Ovary (tissue), 9 donors: Measurements from ENCODE around the gene GRXCR2. TPM values are rescaled to one million over a fixed set of nuclear protein-coding genes. Genes with fewer than 3 reads are reported as not detected.

ENCODE experiments used
- DNase-seq, 5 donors: peaks; one replicate each; pipeline ENCODE4 v3.0.0-alpha.2; 2019 to 2020
- H3K27ac ChIP-seq, 2 donors: fragments of 200-600 bp; one replicate each; pipeline versions ENCODE4 v1.5.1 to v1.8.0; 2019 to 2022
- H3K27me3 ChIP-seq: fragments of 200-600 bp; one replicate; pipeline ENCODE4 v1.8.0; 2022
- H3K36me3 ChIP-seq: fragments of 200-600 bp; sonication (generic); one replicate; pipeline ENCODE4 v1.5.1; 2019
- H3K4me1 ChIP-seq: one replicate; pipeline ENCODE4 v1.8.1; 2013; ENCODE audit warnings: mild to moderate bottlenecking, moderate library complexity; ENCODE audit not compliant: insufficient read depth
- H3K4me3 ChIP-seq: fragments of 200-600 bp; sonication (generic); one replicate; pipeline ENCODE4 v1.5.1; 2017
- H3K9me3 ChIP-seq, 2 donors: fragments of 200-600 bp in 1 of 2; sonication (generic) in 1 of 2; one replicate each; pipeline versions ENCODE4 v1.5.1 to v1.8.1; 2013 to 2019; ENCODE audit warnings: mild to moderate bottlenecking in 1 of 2, moderate library complexity in 1 of 2
- EP300 ChIP-seq: sonication (generic); formaldehyde crosslinking; IDR thresholded peaks from one replicate; pipeline ENCODE4 v1.6.1; 2017; ENCODE audit warnings: antibody characterized with exemption
- POLR2A ChIP-seq: fragments of 450-650 bp; IDR thresholded peaks from one replicate; pipeline ENCODE4 v1.6.1; 2017; ENCODE audit warnings: antibody characterized with exemption, mild to moderate bottlenecking, moderate library complexity
- WGBS, 3 donors: extraction: QIAGEN DNeasy Blood & Tissue Kit in 1 of 3; methylation state at CpG; one replicate each; pipeline versions ENCODE4 v1.1.5 to v1.1.7; 2013 to 2017; 5-methylcytosine and 5-hydroxymethylcytosine counted together
- intact Hi-C, 4 donors: fragments of 100-400 bp; cut with DNase I; formaldehyde crosslinking; loops; one replicate each; pipeline versions ENCODE4 v1.11.0 to v1.15.1; 2022 to 2023
- polyA plus RNA-seq, 2 donors: library from polyadenylated mRNA; stranded (reverse); fragments of 200-250 nt in 1 of 2; fragments of 350-450 nt in 1 of 2; fragmentation: Illumina TruSeq in 1 of 2; extraction: RNeasy Lipid Tissue Mini Kit (QIAGEN cat#74804) in 1 of 2; gene quantifications; one replicate each; pipeline ENCODE4 v1.2.3, GENCODE V29; 2013 to 2014
- total RNA-seq, 7 donors: library from RNA; depleted of rRNA in 2 of 7; stranded (reverse); fragments of >200 nt in 2 of 7; fragmentation: NEBNext Ultra II Directional in 3 of 7; extraction: Animal tissue kit (Norgen Biotek cat#: 25700) in 3 of 7; gene quantifications; one replicate each; pipeline versions ENCODE4 v1.1.0 to v1.2.4, GENCODE V29; 2016 to 2023
- TF ChIP-seq, protein P1 (sequence below), 3 donors: fragments of 450-650 bp in 2 of 3; fragments of 200-600 bp in 1 of 3; IDR thresholded peaks; one replicate each; pipeline versions ENCODE4 v1.5.1 to v1.8.0; 2016 to 2022; ENCODE audit warnings: antibody characterized with exemption in 3 of 3, mild to moderate bottlenecking in 1 of 3
- donor health status: DM: no; HTN: no; CAD: no; lungs with moderate emphysema.
- donor health status: DM: no; HTN: no; CAD: no.
- donor health status: Bipolar disorder and iron deficiency.
- donor health status: DM: yes; HTN: yes; CAD: no.
- donor health status: DM: no; HTN: no; CAD: no.
- donor health status: DM: yes; HTN: yes; CAD: no.

GRXCR2 gene
- total and polyA plus RNA-seq, 9 donors, result not detected

DNA sequence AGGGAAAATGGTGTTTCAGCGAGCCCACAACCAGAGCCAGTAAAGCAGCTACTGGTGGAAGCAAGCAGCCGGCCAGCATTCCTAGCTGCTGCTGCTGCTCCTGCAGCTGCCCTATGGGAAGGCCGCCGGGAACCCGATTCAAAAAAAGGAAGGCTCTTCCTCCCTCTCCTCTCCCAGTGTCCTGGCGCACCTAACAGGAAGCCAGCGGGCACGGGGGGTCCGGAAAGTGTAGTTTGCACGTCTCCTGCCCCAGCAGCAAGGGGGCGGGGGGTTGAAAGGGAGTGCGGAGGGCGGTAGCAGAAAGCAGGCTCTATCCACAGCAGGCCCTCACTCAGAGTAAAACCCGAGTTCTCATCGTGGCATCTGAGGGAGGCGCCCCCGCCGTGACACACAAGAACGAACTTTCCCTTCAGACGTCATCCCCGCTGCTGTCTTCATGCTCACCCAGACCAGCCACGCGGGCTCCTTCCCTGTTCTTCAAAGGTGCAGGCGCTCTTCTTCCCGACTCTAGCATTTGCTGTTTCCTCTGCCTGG is 16.5 kb downstream of the GRXCR2 start:
- Histone ChIP-seq H3K9me3 (no peaks in the 10 kb centered on the region), H3K4me1 (peaks cover 3% of the 10 kb centered on the region), H3K36me3 (no peaks in the 10 kb centered on the region), H3K4me3 (peak overlapping the region; percentile 46), H3K27me3 (no peaks in the 10 kb centered on the region), H3K27ac (peak overlapping the region in 1 of 2 donors; percentile 67)
- DNase-seq, result peak; percentile 51 to 65 (median 58)
- TF ChIP-seq EP300 (no peak), POLR2A (no peak)
- TF ChIP-seq, protein P1, sequence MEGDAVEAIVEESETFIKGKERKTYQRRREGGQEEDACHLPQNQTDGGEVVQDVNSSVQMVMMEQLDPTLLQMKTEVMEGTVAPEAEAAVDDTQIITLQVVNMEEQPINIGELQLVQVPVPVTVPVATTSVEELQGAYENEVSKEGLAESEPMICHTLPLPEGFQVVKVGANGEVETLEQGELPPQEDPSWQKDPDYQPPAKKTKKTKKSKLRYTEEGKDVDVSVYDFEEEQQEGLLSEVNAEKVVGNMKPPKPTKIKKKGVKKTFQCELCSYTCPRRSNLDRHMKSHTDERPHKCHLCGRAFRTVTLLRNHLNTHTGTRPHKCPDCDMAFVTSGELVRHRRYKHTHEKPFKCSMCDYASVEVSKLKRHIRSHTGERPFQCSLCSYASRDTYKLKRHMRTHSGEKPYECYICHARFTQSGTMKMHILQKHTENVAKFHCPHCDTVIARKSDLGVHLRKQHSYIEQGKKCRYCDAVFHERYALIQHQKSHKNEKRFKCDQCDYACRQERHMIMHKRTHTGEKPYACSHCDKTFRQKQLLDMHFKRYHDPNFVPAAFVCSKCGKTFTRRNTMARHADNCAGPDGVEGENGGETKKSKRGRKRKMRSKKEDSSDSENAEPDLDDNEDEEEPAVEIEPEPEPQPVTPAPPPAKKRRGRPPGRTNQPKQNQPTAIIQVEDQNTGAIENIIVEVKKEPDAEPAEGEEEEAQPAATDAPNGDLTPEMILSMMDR (IDR thresholded peaks at IDR 0.05), result no peak
- intact Hi-C loops, result no loop called here
- WGBS, 3 donors, result 3 to 4% (median 4%) methylated on average over 22 to 25 of the region's 25 CpGs

DNA sequence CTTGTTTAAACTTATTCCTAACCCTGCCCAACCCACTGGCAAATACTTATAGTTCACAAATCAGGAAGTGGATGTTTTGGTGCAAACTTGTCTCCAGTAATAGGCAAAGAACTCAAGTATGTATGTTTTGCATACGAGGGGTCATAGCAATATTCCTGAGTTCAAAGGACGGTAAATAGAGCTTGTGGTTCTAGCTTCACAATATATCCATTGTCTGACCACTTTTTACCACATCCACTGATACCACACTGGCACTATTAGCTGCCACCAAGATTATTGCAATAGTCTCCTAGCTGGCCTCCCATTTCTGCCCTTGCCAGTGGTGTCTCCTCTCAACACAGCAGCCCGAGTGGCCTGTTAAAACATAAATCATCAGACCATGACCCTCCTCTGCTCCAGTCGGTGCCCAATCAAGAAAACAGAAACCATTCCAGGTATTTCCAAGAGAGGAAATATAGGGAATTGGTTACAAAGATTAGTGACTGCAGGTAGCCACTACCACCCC is 17.0 kb downstream of the GRXCR2 start:
- TF ChIP-seq EP300 (no peak), POLR2A (no peak)
- TF ChIP-seq, protein P1 (IDR thresholded peaks at IDR 0.05), result no peak
- H3K4me1 ChIP-seq, result peaks cover 3% of the 10 kb centered on the region
- H3K27me3 ChIP-seq, result no peaks in the 10 kb centered on the region
- H3K27ac ChIP-seq, result peak overlapping the region in 1 of 2 donors; percentile 67
- H3K9me3 ChIP-seq, result no peaks in the 10 kb centered on the region
- no peaks in the 10 kb centered on the region for H3K36me3 ChIP-seq
- peak overlapping the region; percentile 46 for H3K4me3 ChIP-seq
- intact Hi-C loops, result no loop called here
- WGBS, 3 donors, result 50 to 54% (median 52%) methylated on average over 4 of the region's 4 CpGs
- no peak for DNase-seq

DNA sequence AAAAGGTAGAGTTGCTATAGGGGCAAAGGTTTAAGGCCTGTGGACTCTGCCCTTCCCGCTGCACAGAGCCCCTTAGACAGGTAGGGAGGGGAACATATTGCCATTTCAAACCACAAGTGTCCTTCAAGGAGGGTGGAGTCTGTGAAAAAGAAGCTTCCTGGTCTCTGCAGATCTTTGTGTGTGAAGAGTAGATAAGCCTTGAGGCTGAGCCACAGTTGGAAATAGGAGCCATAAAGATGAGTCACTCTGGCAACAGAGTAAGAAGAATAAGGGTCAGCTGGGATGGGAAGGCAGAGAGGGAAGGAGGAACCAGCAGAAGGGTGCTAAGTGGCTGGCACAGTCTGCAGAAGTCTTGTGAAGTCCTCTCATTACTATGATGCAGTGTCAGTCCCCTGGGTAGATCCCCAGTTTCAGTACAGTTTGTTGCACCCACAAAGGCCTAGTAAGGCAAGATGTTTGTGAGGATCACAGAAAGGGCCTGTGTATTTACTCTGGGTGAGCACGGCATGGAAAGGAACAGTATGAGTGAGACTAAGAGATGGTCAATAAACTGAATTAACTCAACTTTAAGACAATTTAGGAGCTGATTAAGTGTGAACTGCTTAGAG is 18.1 kb downstream of the GRXCR2 start:
- Histone ChIP-seq H3K4me3 (no peak overlapping the region), H3K27me3 (no peaks in the 10 kb centered on the region), H3K36me3 (no peaks in the 10 kb centered on the region), H3K27ac (no peak overlapping the region), H3K9me3 (no peaks in the 10 kb centered on the region), H3K4me1 (peaks cover 3% of the 10 kb centered on the region)
- DNase-seq, result no peak
- WGBS, 3 donors, result 92 to 94% (median 93%) methylated on average over 2 of the region's 2 CpGs
- intact Hi-C loops, result no loop called here
- TF ChIP-seq EP300 (no peak), POLR2A (no peak)
- TF ChIP-seq, protein P1 (IDR thresholded peaks at IDR 0.05), result no peak

DNA sequence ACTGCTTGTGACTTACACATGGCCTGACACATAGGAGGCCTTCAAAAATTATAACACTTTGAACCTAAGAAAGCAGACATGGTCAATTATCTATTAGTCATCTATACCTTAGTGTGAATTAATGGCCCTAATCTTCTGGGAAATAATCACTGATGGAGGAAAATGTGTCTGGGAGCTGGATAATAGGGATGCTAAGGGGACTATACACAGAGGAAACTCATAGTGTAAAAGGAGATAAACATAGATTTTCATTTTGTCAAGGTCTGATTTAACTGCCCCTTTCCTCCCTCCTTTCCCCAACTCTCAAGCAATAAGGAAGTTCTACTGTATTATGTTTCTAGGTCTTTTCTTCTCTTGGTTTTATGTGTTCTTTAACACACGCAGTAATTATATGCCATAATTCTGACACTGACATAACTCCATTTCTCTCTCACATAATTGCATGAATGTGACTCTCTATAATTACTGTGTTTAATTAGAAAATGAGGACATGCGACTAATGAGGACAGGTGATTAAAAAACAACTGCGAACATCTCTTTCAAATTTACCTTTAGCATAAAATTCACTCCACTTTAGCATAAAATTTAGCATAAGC is 18.9 kb downstream of the GRXCR2 start:
- DNase-seq, result no peak
- Histone ChIP-seq H3K9me3 (no peaks in the 10 kb centered on the region), H3K4me1 (no peaks in the 10 kb centered on the region), H3K36me3 (no peaks in the 10 kb centered on the region), H3K27ac (no peak overlapping the region), H3K27me3 (no peaks in the 10 kb centered on the region), H3K4me3 (no peak overlapping the region)
- intact Hi-C loops, result no loop called here
- TF ChIP-seq EP300 (no peak), POLR2A (no peak)
- TF ChIP-seq, protein P1 (IDR thresholded peaks at IDR 0.05), result no peak
- 96 to 97% (median 96%) methylated on average over 3 of the region's 3 CpGs for WGBS, 3 donors
